OCI-LY7 (cell line): ENCODE measurements around the gene SLAMF1. TPM values are rescaled to one million over a fixed set of nuclear protein-coding genes. Genes with fewer than 3 reads are reported as not detected.
"Not testable (repeated sequence)": the region's sequence is repeated elsewhere in the genome, so short reads cannot be mapped to it uniquely, and the experiment has no call there.

Experiments
- BruUV-seq: library from RNA; stranded (reverse); fragments of 400-500 nt; replicated peaks from 2 replicates; lab custom pipeline; 2021; lab: Mats Ljungman, UMichigan
- CTCF ChIA-PET: fragments of 300-600 bp; sonication (Branson Sonifier 250); formaldehyde crosslinking; loops from one replicate; lab custom pipeline; 2022; ENCODE audit warnings: antibody characterized with exemption; ENCODE audit not compliant: unreplicated experiment; lab: Charles Lee
- POLR2A ChIA-PET: fragments of 300-600 bp; sonication (Branson Sonifier 250); formaldehyde crosslinking; loops from one replicate; lab custom pipeline; 2022; ENCODE audit warnings: antibody characterized with exemption; lab: Charles Lee
- DNase-seq: peaks from one replicate; pipeline ENCODE4 v3.0.0-alpha.2; 2015; ENCODE audit warnings: low spot score
- H2AFZ ChIP-seq: fragments of 200-600 bp; sonication (generic), shearing (Covaris generic); 2 replicates; pipeline ENCODE4 v1.6.1; 2014; ENCODE audit warnings: mild to moderate bottlenecking, antibody characterized with exemption, low read length, moderate library complexity
- H3K27ac ChIP-seq: fragments of 200-600 bp; sonication (generic); 2 replicates; pipeline ENCODE4 v1.5.1; 2014; ENCODE audit warnings: mixed run types, low read depth, mild to moderate bottlenecking, moderate library complexity, low read length, inconsistent platforms; ENCODE audit not compliant: poor library complexity, severe bottlenecking
- H3K36me3 ChIP-seq: fragments of 200-600 bp; sonication (generic); 2 replicates; pipeline ENCODE4 v1.6.1; 2014; ENCODE audit warnings: mild to moderate bottlenecking, antibody characterized with exemption, low read length, moderate library complexity, mixed read lengths; ENCODE audit not compliant: insufficient read depth
- H3K4me1 ChIP-seq: fragments of 200-600 bp; sonication (generic); 2 replicates; pipeline ENCODE4 v1.5.1; 2014; ENCODE audit warnings: mild to moderate bottlenecking, low read length; ENCODE audit not compliant: insufficient read depth, poor library complexity, severe bottlenecking
- H3K4me2 ChIP-seq: fragments of 200-600 bp; sonication (generic); 2 replicates; pipeline ENCODE4 v1.6.1; 2014; ENCODE audit warnings: mild to moderate bottlenecking, low read length
- H3K4me3 ChIP-seq: fragments of 200-600 bp; sonication (generic); 2 replicates; pipeline ENCODE4 v1.5.1; 2014; ENCODE audit warnings: mild to moderate bottlenecking, low read depth, low read length; ENCODE audit not compliant: poor library complexity, severe bottlenecking
- H3K79me2 ChIP-seq: fragments of 200-600 bp; sonication (generic); 2 replicates; pipeline ENCODE4 v1.6.1; 2016; ENCODE audit warnings: low read depth, mild to moderate bottlenecking, low read length, moderate library complexity, mixed read lengths; ENCODE audit not compliant: insufficient read depth
- H3K9me2 ChIP-seq: fragments of 200-600 bp; sonication (generic); 2 replicates; pipeline ENCODE4 v1.6.1; 2016; ENCODE audit warnings: mild to moderate bottlenecking, low read length, mixed read lengths; ENCODE audit not compliant: insufficient read depth
- H3K9me3 ChIP-seq: fragments of 200-600 bp; sonication (generic); 2 replicates; pipeline ENCODE4 v1.6.1; 2014; ENCODE audit warnings: mild to moderate bottlenecking, mixed run types, low read length, mixed read lengths
- H4K20me1 ChIP-seq: fragments of 200-600 bp; sonication (generic); 2 replicates; pipeline ENCODE4 v1.6.1; 2014; ENCODE audit warnings: mild to moderate bottlenecking, antibody characterized with exemption, low read length, moderate library complexity, mixed read lengths; ENCODE audit not compliant: insufficient read depth
- CTCF ChIP-seq: fragments of 200-600 bp; sonication (generic); conservative IDR thresholded peaks from 2 replicates; pipeline ENCODE4 v1.5.1; 2014; ENCODE audit warnings: mild to moderate bottlenecking, antibody characterized with exemption, low read length, moderate library complexity, mixed read lengths
- EZH2phosphoT487 ChIP-seq: fragments of 200-600 bp; sonication (generic); IDR thresholded peaks from 2 replicates; pipeline ENCODE4 v1.6.1; 2018; ENCODE audit warnings: low read depth, borderline replicate concordance, mild to moderate bottlenecking, mixed run types, antibody characterized with exemption, low read length, moderate library complexity, mixed read lengths
- intact Hi-C: fragments of 100-400 bp; cut with micrococcal nuclease; formaldehyde crosslinking; loops from one replicate; pipeline ENCODE4 v1.10.0; 2022; ENCODE audit not compliant: unreplicated experiment
- total RNA-seq, 2 experiments: library from RNA; depleted of rRNA in 1 of 2; stranded (reverse); fragments of >200 nt in 1 of 2; shearing (Covaris generic) in 1 of 2; gene quantifications; 2 replicates each; pipeline ENCODE4 v1.2.3, GENCODE V29; 2014 to 2022

The SLAMF1 gene
- total RNA-seq, 2 experiments from 2014 or later: 0.32 to 0.72 TPM

- Histone ChIP-seq H3K4me2 (peak overlapping the region; percentile 15; the same call in 1 of the 2 replicates), H4K20me1 (no peaks in the 10 kb centered on the region), H3K36me3 (peaks cover 61% of the 10 kb centered on the region), H3K9me3 (peaks cover 21% of the 10 kb centered on the region; the same call in 1 of the 2 replicates), H3K4me1 (peaks cover 62% of the 10 kb centered on the region), H3K9me2 (no peaks in the 10 kb centered on the region), H2AFZ (no peak overlapping the region), H3K79me2 (peaks cover 26% of the 10 kb centered on the region; the same call in 1 of the 2 replicates), H3K27ac (peak overlapping the region; percentile 11), H3K4me3 (no peak overlapping the region)
- ChIA-PET CTCF (no interaction called here), POLR2A (interaction anchor here (0.7 to 3.0 kb wide), 5 partner anchors 8 to 42 kb away, joined by 4 to 24 read pairs (median 5); partner anchors contain the start of gene SLAMF6)
- DNase-seq: no peak
- intact Hi-C loops: no loop called here
- TF ChIP-seq CTCF (no peak), EZH2phosphoT487 (no peak)
- no TSS peak for BruUV-seq
These were observed 81.3 kb downstream of the SLAMF1 start for GRCh38 chr1:160565564-160565963.

- peaks cover 32% of the 10 kb centered on the region; the same call in 1 of the 2 replicates for H3K79me2 ChIP-seq
- intact Hi-C loops, H3K27ac ChIP-seq, H3K4me3 ChIP-seq, BruUV-seq, H3K4me2 ChIP-seq, DNase-seq, CTCF ChIA-PET, H2AFZ ChIP-seq, H4K20me1 ChIP-seq, H3K9me2 ChIP-seq: not testable (repeated sequence)
- H3K9me3 ChIP-seq: peaks cover 38% of the 10 kb centered on the region; the same call in 1 of the 2 replicates
- H3K36me3 ChIP-seq: peaks cover 71% of the 10 kb centered on the region
- POLR2A ChIA-PET: interaction anchor here (1.6 to 3.0 kb wide), 3 partner anchors 10 to 14 kb away, joined by 6 to 24 read pairs (median 8); no protein-coding TSS in a partner anchor
- H3K4me1 ChIP-seq: peaks cover 40% of the 10 kb centered on the region
These were observed 83.6 kb downstream of the SLAMF1 start for GRCh38 chr1:160563230-160563629.

GRCh38 chr1:160562745-160563144 lies 84.1 kb downstream of the SLAMF1 start:
- H3K9me2 ChIP-seq, H3K4me2 ChIP-seq, H3K4me3 ChIP-seq, H4K20me1 ChIP-seq, DNase-seq, CTCF ChIA-PET, H2AFZ ChIP-seq, BruUV-seq, H3K27ac ChIP-seq, intact Hi-C loops: not testable (repeated sequence)
- Histone ChIP-seq H3K79me2 (peaks cover 36% of the 10 kb centered on the region; the same call in 1 of the 2 replicates), H3K36me3 (peaks cover 76% of the 10 kb centered on the region), H3K9me3 (peaks cover 38% of the 10 kb centered on the region; the same call in 1 of the 2 replicates), H3K4me1 (peaks cover 35% of the 10 kb centered on the region)
- POLR2A ChIA-PET: interaction anchor here (1.6 kb wide), 1 partner anchor 14 kb away, joined by 6 read pairs; no protein-coding TSS in a partner anchor
